ENCODE data around the gene ECSCR. TPM values are rescaled to one million over a fixed set of nuclear protein-coding genes. Genes with fewer than 3 reads are reported as not detected.

Gene ECSCR
- total RNA-seq, 1 donor from 2014 or later, result not detected

- Histone ChIP-seq H3K4me3 (ENCODE audit: low read depth, low read length) (no peak overlapping the region), H3K27me3 (ENCODE audit: control insufficient read depth, insufficient read depth, low read length) (no peaks in the 10 kb centered on the region), H3K36me3 (ENCODE audit: control insufficient read depth, insufficient read depth, low read length) (peaks cover 2% of the 10 kb centered on the region)
- no peak for TF ChIP-seq CTCF (IDR thresholded peaks at IDR 0.05; ENCODE audit: insufficient read depth, low read length, poor library complexity, severe bottlenecking)
- DNase-seq (ENCODE audit: low read depth), result no peak
Observed at GRCh38 chr5:139401546-139401945, 61.0 kb downstream of the ECSCR start.

- H3K4me3 ChIP-seq (ENCODE audit: low read depth, low read length), result no peak overlapping the region
- peaks cover 2% of the 10 kb centered on the region for H3K27me3 ChIP-seq (ENCODE audit: control insufficient read depth, insufficient read depth, low read length)
- H3K36me3 ChIP-seq (ENCODE audit: control insufficient read depth, insufficient read depth, low read length), result peaks cover 2% of the 10 kb centered on the region
- no peak for DNase-seq (ENCODE audit: low read depth)
- no peak for TF ChIP-seq CTCF (IDR thresholded peaks at IDR 0.05; ENCODE audit: insufficient read depth, low read length, poor library complexity, severe bottlenecking)
Observed at GRCh38 chr5:139399501-139400121, 62.9 kb downstream of the ECSCR start.

Other genes starting within 250 kb of the ECSCR start
- 219 and 266 TPM in 2 replicates for gene MATR3, start 169.0 kb downstream of the ECSCR start, total RNA-seq
- gene PAIP2, start 120.9 kb downstream of the ECSCR start, total RNA-seq, result 63.0 and 72.9 TPM in 2 replicates
- gene SLC23A1, start 79.4 kb downstream of the ECSCR start, total RNA-seq, result not detected in 2 replicates
- gene MZB1, start 72.8 kb downstream of the ECSCR start, total RNA-seq, result not detected in 2 replicates
- gene PROB1, start 67.6 kb downstream of the ECSCR start, total RNA-seq, result 3.0 and 3.6 TPM in 2 replicates
- gene SPATA24, start 58.7 kb downstream of the ECSCR start, total RNA-seq, result 7.7 and 8.8 TPM in 2 replicates
- gene DNAJC18, start 23.2 kb downstream of the ECSCR start, total RNA-seq, result 8.1 and 14.2 TPM in 2 replicates
- gene SMIM33, start 8.3 kb upstream of the ECSCR start, total RNA-seq, result not detected in 2 replicates
- 15.5 and 17.5 TPM in 2 replicates for gene STING1, start 20.0 kb upstream of the ECSCR start, total RNA-seq
- 120 and 127 TPM in 2 replicates for gene UBE2D2, start 98.6 kb upstream of the ECSCR start, total RNA-seq
- 167 and 183 TPM in 2 replicates for gene CXXC5, start 185.6 kb upstream of the ECSCR start, total RNA-seq

All from kidney epithelial cell (primary cell).